OCI-LY1 (cell line): ENCODE results near the gene KDM5B.

ENCODE experiments used
- H2AFZ ChIP-seq: fragments of 200-600 bp; sonication (generic), shearing (Covaris generic); 2 replicates; pipeline ENCODE4 v1.6.0; 2014; ENCODE audit warnings: antibody characterized with exemption, mild to moderate bottlenecking, low read length
- H3F3A ChIP-seq: fragments of 200-600 bp; sonication (generic), shearing (Covaris generic); 2 replicates; pipeline ENCODE4 v1.6.0; 2014; ENCODE audit warnings: mild to moderate bottlenecking, antibody characterized with exemption, low read length, moderate library complexity; ENCODE audit not compliant: insufficient read depth
- H3K27ac ChIP-seq: fragments of 200-600 bp; sonication (generic); 2 replicates; pipeline ENCODE4 v1.5.1; 2014; ENCODE audit warnings: low read length, mixed run types, mild to moderate bottlenecking, low read depth; ENCODE audit not compliant: poor library complexity, severe bottlenecking
- H3K27me3 ChIP-seq: fragments of 200-600 bp; sonication (generic); 2 replicates; pipeline ENCODE4 v1.6.0; 2014; ENCODE audit warnings: antibody characterized with exemption, mild to moderate bottlenecking, low read length, moderate library complexity; ENCODE audit not compliant: insufficient read depth
- H3K36me3 ChIP-seq: fragments of 200-600 bp; sonication (generic); 2 replicates; pipeline ENCODE4 v1.6.1; 2014; ENCODE audit warnings: mild to moderate bottlenecking, antibody characterized with exemption, low read length, moderate library complexity, mixed read lengths; ENCODE audit not compliant: insufficient read depth
- H3K4me1 ChIP-seq: fragments of 200-600 bp; sonication (generic); 2 replicates; pipeline ENCODE4 v1.5.1; 2014; ENCODE audit warnings: mild to moderate bottlenecking, low read length, moderate library complexity; ENCODE audit not compliant: insufficient read depth, severe bottlenecking
- H3K4me2 ChIP-seq: fragments of 200-600 bp; sonication (generic), shearing (Covaris generic); 2 replicates; pipeline ENCODE4 v1.6.1; 2014; ENCODE audit warnings: low read length
- H3K4me3 ChIP-seq: fragments of 200-600 bp; sonication (generic); 2 replicates; pipeline ENCODE4 v1.5.1; 2014; ENCODE audit warnings: low read length, low read depth, mild to moderate bottlenecking, mixed read lengths; ENCODE audit not compliant: poor library complexity, severe bottlenecking
- H3K79me2 ChIP-seq: fragments of 200-600 bp; shearing (Covaris generic); 2 replicates; pipeline ENCODE4 v1.6.1; 2016; ENCODE audit warnings: mixed run types, low read length, mixed read lengths; ENCODE audit not compliant: insufficient read depth
- H3K9ac ChIP-seq: fragments of 200-600 bp; sonication (generic), shearing (Covaris generic); 2 replicates; pipeline ENCODE4 v1.6.1; 2014; ENCODE audit warnings: mild to moderate bottlenecking, low read length, mixed read lengths
- H3K9me2 ChIP-seq: fragments of 200-600 bp; sonication (generic), shearing (Covaris generic); 2 replicates; pipeline ENCODE4 v1.6.1; 2014; ENCODE audit warnings: low read depth, mild to moderate bottlenecking, low read length, mixed read lengths
- H3K9me3 ChIP-seq: fragments of 200-600 bp; shearing (Covaris generic); 2 replicates; pipeline ENCODE4 v1.6.1; 2014; ENCODE audit warnings: low read length, mixed read lengths
- H4K20me1 ChIP-seq: fragments of 200-600 bp; sonication (generic), shearing (Covaris generic); 2 replicates; pipeline ENCODE4 v1.6.0; 2016; ENCODE audit warnings: mild to moderate bottlenecking, low read length; ENCODE audit not compliant: insufficient read depth
- EZH2 ChIP-seq: fragments of 200-600 bp; sonication (generic), shearing (Covaris generic); IDR thresholded peaks from 2 replicates; pipeline ENCODE4 v1.8.0; 2017; ENCODE audit warnings: borderline replicate concordance, mixed run types, mild to moderate bottlenecking, antibody characterized with exemption, low read length, moderate library complexity, mixed read lengths
- TF ChIP-seq, protein P1 (sequence below): fragments of 200-600 bp; sonication (generic), shearing (Covaris generic); IDR thresholded peaks from 2 replicates; pipeline ENCODE4 v1.5.1; 2017; ENCODE audit warnings: mild to moderate bottlenecking, antibody characterized with exemption, low read length, moderate library complexity, mixed read lengths

Gene KDM5B

DNA sequence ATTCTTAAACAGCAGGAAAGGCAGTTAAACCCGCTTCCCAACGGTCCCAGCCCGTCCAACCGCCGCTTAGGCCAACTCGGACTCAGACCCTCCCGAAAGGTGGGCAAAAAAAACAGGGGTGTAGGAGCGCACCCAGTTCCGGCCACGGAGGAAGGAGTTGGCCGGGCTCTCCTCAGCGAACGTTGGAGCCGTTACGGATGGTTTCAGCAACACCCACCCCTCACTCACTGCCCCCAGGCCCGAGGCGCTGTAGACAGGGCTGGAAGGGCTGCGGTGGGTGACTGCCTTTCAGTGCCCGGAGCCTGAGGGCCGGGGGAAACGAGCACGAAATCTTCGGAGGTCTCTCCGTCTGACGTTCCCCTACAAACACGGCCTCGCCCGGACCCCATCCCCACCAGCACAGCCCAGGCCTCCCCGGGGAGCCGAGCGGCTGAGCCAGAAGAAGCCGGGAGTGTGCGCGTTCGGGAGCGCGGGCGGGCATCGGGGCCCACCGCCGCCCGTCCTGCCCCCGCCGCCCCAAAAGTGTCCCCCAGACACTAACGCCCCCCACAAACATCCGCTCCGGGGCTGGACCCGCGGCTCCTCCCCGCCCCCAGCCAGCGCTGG is 1.3 kb downstream of the KDM5B start:
- Histone ChIP-seq H3K79me2 (no peaks in the 10 kb centered on the region), H3K27me3 (no peaks in the 10 kb centered on the region), H3K4me3 (peak overlapping the region; percentile 67), H3K9me3 (no peaks in the 10 kb centered on the region), H3K4me2 (peak overlapping the region; percentile 78; the same call in 1 of the 2 replicates), H3K9me2 (no peaks in the 10 kb centered on the region), H3K36me3 (no peaks in the 10 kb centered on the region), H3F3A (no peaks in the 10 kb centered on the region), H2AFZ (no peak overlapping the region), H3K27ac (no peak overlapping the region), H3K4me1 (peaks cover 20% of the 10 kb centered on the region), H3K9ac (no peak overlapping the region), H4K20me1 (no peaks in the 10 kb centered on the region)
- TF ChIP-seq, protein P1, sequence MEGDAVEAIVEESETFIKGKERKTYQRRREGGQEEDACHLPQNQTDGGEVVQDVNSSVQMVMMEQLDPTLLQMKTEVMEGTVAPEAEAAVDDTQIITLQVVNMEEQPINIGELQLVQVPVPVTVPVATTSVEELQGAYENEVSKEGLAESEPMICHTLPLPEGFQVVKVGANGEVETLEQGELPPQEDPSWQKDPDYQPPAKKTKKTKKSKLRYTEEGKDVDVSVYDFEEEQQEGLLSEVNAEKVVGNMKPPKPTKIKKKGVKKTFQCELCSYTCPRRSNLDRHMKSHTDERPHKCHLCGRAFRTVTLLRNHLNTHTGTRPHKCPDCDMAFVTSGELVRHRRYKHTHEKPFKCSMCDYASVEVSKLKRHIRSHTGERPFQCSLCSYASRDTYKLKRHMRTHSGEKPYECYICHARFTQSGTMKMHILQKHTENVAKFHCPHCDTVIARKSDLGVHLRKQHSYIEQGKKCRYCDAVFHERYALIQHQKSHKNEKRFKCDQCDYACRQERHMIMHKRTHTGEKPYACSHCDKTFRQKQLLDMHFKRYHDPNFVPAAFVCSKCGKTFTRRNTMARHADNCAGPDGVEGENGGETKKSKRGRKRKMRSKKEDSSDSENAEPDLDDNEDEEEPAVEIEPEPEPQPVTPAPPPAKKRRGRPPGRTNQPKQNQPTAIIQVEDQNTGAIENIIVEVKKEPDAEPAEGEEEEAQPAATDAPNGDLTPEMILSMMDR: no peak
- TF ChIP-seq EZH2: no peak

DNA sequence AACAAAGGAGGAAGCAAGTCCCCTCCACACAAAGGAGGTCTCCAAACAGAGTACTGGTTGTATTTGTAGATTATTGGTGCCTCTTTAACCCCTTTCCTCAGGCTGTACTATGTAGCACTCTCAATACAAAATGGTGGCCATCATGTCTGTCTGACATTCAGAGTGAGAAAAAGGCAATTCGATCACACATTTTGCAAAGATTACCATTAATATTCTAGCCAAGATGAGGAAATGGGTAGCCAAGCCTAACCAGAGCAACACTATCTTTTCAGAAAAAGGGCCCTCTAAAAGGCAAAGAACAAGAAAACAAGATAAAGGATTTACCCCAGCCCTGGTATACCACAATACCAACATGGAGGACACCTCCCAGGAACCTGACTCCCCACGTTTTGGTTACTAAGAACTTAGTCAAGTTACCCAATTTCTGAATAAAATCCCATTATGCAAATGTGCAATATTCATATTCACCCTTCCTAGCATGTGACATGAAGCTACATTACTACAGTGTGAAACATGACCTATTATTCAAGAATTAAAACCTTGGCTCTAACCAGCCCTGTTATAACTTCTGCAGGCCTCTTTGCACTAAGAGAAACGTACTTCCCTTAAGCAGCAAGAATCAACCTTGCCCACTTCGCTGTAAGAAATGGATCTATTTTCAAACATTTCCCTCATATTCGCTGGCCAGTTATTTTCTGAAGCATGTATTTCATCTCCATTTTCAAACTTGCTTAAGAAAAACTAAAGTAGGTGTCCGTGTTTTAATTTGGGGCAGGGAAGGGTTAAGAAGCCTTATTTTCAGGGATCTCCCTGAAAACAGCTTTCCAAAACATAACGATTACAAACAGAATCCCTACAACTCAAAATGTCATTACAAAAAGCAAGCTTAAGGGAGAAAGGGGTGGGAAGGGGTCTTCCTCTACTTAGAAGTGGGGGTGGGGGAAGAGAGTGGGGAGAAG is 2.1 kb downstream of the KDM5B start:
- no peaks in the 10 kb centered on the region for H3F3A ChIP-seq
- no peaks in the 10 kb centered on the region for H3K27me3 ChIP-seq
- no peaks in the 10 kb centered on the region for H3K36me3 ChIP-seq
- TF ChIP-seq EZH2: no peak
- TF ChIP-seq, protein P1: no peak
- H3K27ac ChIP-seq: no peak overlapping the region
- no peak overlapping the region for H3K4me2 ChIP-seq
- H3K79me2 ChIP-seq: no peaks in the 10 kb centered on the region
- H3K4me1 ChIP-seq: peaks cover 15% of the 10 kb centered on the region
- H3K9me2 ChIP-seq: no peaks in the 10 kb centered on the region
- H3K4me3 ChIP-seq: no peak overlapping the region
- no peaks in the 10 kb centered on the region for H3K9me3 ChIP-seq
- H4K20me1 ChIP-seq: no peaks in the 10 kb centered on the region
- H2AFZ ChIP-seq: no peak overlapping the region
- no peak overlapping the region for H3K9ac ChIP-seq

DNA sequence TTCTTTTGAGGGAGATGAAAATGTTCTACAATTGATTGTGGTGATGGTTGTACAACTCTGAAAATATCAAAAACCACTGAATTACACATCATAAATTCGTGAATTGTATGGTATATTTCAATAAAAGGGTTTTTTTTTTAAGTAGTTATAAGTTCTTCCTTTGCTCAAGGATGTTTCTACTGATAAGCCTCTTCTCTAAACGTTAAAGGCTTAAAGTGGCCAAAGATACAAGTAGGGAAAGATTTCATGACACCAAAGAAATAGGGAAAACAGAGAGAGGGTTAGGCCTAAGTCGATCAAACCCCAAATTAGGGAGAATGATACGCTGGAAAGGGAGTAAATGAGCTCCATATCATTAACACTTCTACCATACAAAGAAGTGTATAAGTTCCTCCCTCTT is 4.1 kb downstream of the KDM5B start:
- H3K9me2 ChIP-seq: no peaks in the 10 kb centered on the region
- no peaks in the 10 kb centered on the region for H4K20me1 ChIP-seq
- no peak overlapping the region for H2AFZ ChIP-seq
- no peak overlapping the region for H3K27ac ChIP-seq
- H3K9ac ChIP-seq: no peak overlapping the region
- H3F3A ChIP-seq: no peaks in the 10 kb centered on the region
- H3K4me1 ChIP-seq: peaks cover 6% of the 10 kb centered on the region
- H3K27me3 ChIP-seq: no peaks in the 10 kb centered on the region
- TF ChIP-seq EZH2: no peak
- TF ChIP-seq, protein P1: no peak
- H3K9me3 ChIP-seq: no peaks in the 10 kb centered on the region
- no peak overlapping the region for H3K4me3 ChIP-seq
- H3K4me2 ChIP-seq: no peak overlapping the region
- H3K36me3 ChIP-seq: no peaks in the 10 kb centered on the region
- H3K79me2 ChIP-seq: no peaks in the 10 kb centered on the region
